OCI-LY1 (cell line): ENCODE measurements around the gene CDKN2B-AS1.

Experiments
- H2AFZ ChIP-seq: fragments of 200-600 bp; sonication (generic), shearing (Covaris generic); 2 replicates; pipeline ENCODE4 v1.6.0; 2014; ENCODE audit warnings: antibody characterized with exemption, mild to moderate bottlenecking, low read length
- H3F3A ChIP-seq: fragments of 200-600 bp; sonication (generic), shearing (Covaris generic); 2 replicates; pipeline ENCODE4 v1.6.0; 2014; ENCODE audit warnings: mild to moderate bottlenecking, antibody characterized with exemption, low read length, moderate library complexity; ENCODE audit not compliant: insufficient read depth
- H3K27ac ChIP-seq: fragments of 200-600 bp; sonication (generic); 2 replicates; pipeline ENCODE4 v1.5.1; 2014; ENCODE audit warnings: low read length, mixed run types, mild to moderate bottlenecking, low read depth; ENCODE audit not compliant: poor library complexity, severe bottlenecking
- H3K27me3 ChIP-seq: fragments of 200-600 bp; sonication (generic); 2 replicates; pipeline ENCODE4 v1.6.0; 2014; ENCODE audit warnings: antibody characterized with exemption, mild to moderate bottlenecking, low read length, moderate library complexity; ENCODE audit not compliant: insufficient read depth
- H3K36me3 ChIP-seq: fragments of 200-600 bp; sonication (generic); 2 replicates; pipeline ENCODE4 v1.6.1; 2014; ENCODE audit warnings: mild to moderate bottlenecking, antibody characterized with exemption, low read length, moderate library complexity, mixed read lengths; ENCODE audit not compliant: insufficient read depth
- H3K4me1 ChIP-seq: fragments of 200-600 bp; sonication (generic); 2 replicates; pipeline ENCODE4 v1.5.1; 2014; ENCODE audit warnings: mild to moderate bottlenecking, low read length, moderate library complexity; ENCODE audit not compliant: insufficient read depth, severe bottlenecking
- H3K4me2 ChIP-seq: fragments of 200-600 bp; sonication (generic), shearing (Covaris generic); 2 replicates; pipeline ENCODE4 v1.6.1; 2014; ENCODE audit warnings: low read length
- H3K4me3 ChIP-seq: fragments of 200-600 bp; sonication (generic); 2 replicates; pipeline ENCODE4 v1.5.1; 2014; ENCODE audit warnings: low read length, low read depth, mild to moderate bottlenecking, mixed read lengths; ENCODE audit not compliant: poor library complexity, severe bottlenecking
- H3K79me2 ChIP-seq: fragments of 200-600 bp; shearing (Covaris generic); 2 replicates; pipeline ENCODE4 v1.6.1; 2016; ENCODE audit warnings: mixed run types, low read length, mixed read lengths; ENCODE audit not compliant: insufficient read depth
- H3K9ac ChIP-seq: fragments of 200-600 bp; sonication (generic), shearing (Covaris generic); 2 replicates; pipeline ENCODE4 v1.6.1; 2014; ENCODE audit warnings: mild to moderate bottlenecking, low read length, mixed read lengths
- H3K9me2 ChIP-seq: fragments of 200-600 bp; sonication (generic), shearing (Covaris generic); 2 replicates; pipeline ENCODE4 v1.6.1; 2014; ENCODE audit warnings: low read depth, mild to moderate bottlenecking, low read length, mixed read lengths
- H3K9me3 ChIP-seq: fragments of 200-600 bp; shearing (Covaris generic); 2 replicates; pipeline ENCODE4 v1.6.1; 2014; ENCODE audit warnings: low read length, mixed read lengths
- H4K20me1 ChIP-seq: fragments of 200-600 bp; sonication (generic), shearing (Covaris generic); 2 replicates; pipeline ENCODE4 v1.6.0; 2016; ENCODE audit warnings: mild to moderate bottlenecking, low read length; ENCODE audit not compliant: insufficient read depth
- CTCF ChIP-seq: fragments of 200-600 bp; sonication (generic), shearing (Covaris generic); IDR thresholded peaks from 2 replicates; pipeline ENCODE4 v1.5.1; 2017; ENCODE audit warnings: mild to moderate bottlenecking, antibody characterized with exemption, low read length, moderate library complexity, mixed read lengths
- EZH2 ChIP-seq: fragments of 200-600 bp; sonication (generic), shearing (Covaris generic); IDR thresholded peaks from 2 replicates; pipeline ENCODE4 v1.8.0; 2017; ENCODE audit warnings: borderline replicate concordance, mixed run types, mild to moderate bottlenecking, antibody characterized with exemption, low read length, moderate library complexity, mixed read lengths

CDKN2B-AS1 gene

GRCh38 chr9:22103685-22104575 lies 109.3 kb downstream of the CDKN2B-AS1 start:
- no peaks in the 10 kb centered on the region for H3K9me2 ChIP-seq
- H3K9ac ChIP-seq = no peak overlapping the region
- no peaks in the 10 kb centered on the region for H3K79me2 ChIP-seq
- no peak overlapping the region for H3K27ac ChIP-seq
- no peaks in the 10 kb centered on the region for H3K36me3 ChIP-seq
- no peaks in the 10 kb centered on the region for H3K4me1 ChIP-seq
- no peaks in the 10 kb centered on the region for H3F3A ChIP-seq
- no peaks in the 10 kb centered on the region for H4K20me1 ChIP-seq
- no peaks in the 10 kb centered on the region for H3K9me3 ChIP-seq
- H3K27me3 ChIP-seq = no peaks in the 10 kb centered on the region
- H2AFZ ChIP-seq = no peak overlapping the region
- no peak overlapping the region for H3K4me2 ChIP-seq
- TF ChIP-seq EZH2 (no peak), CTCF (no peak)
- no peak overlapping the region for H3K4me3 ChIP-seq

- H3K4me1 ChIP-seq = no peaks in the 10 kb centered on the region
- no peaks in the 10 kb centered on the region for H3F3A ChIP-seq
- H3K9ac ChIP-seq = no peak overlapping the region
- H3K4me2 ChIP-seq = no peak overlapping the region
- no peak overlapping the region for H3K4me3 ChIP-seq
- no peaks in the 10 kb centered on the region for H3K9me3 ChIP-seq
- no peaks in the 10 kb centered on the region for H3K79me2 ChIP-seq
- no peaks in the 10 kb centered on the region for H4K20me1 ChIP-seq
- H3K36me3 ChIP-seq = no peaks in the 10 kb centered on the region
- no peak overlapping the region for H3K27ac ChIP-seq
- H3K27me3 ChIP-seq = no peaks in the 10 kb centered on the region
- H3K9me2 ChIP-seq = no peaks in the 10 kb centered on the region
- TF ChIP-seq EZH2 = no peak
- no peak for TF ChIP-seq CTCF
- no peak overlapping the region for H2AFZ ChIP-seq
These were observed 110.6 kb downstream of the CDKN2B-AS1 start for GRCh38 chr9:22105005-22105722.

DNA sequence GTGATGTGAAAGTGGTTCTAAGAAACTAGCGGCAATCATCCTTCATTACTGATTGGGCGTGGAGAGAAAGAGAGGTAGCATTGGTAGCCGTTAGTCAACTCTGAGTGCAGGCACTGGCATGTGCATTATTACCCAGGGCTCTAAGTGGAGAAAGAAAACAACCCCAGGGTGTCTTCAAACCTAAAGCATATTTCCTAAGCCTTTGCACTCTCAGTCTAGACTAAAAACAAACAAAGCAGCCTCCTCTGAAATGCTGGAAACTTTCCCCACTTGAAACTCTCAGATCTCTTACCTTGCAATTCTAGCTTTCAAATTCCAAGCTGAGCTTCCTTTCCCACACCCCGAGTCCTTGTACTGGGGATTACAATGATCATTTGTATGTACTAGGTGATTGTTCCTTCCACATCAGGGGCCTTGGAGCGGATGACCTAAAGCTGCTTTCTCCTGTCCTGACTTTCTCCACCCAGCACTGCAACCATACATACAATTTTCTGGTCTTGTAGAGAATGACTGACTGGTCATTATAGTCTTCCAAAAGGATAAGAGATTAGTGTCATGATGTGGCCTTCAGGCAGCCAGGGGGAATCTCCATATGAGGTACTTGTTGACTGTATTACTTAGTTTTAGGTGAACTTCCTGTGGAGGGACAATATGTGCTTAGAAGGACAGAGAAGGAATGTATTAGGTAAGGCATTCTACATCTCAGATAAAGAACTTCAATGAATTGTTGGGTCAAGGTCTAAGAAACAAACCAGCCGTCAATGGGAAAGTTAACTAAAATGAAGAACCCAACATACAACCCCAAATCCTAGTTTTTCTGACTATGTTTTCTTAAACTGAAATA lies 112.8 kb downstream of the CDKN2B-AS1 start:
- no peak overlapping the region for H2AFZ ChIP-seq
- H3K36me3 ChIP-seq = no peaks in the 10 kb centered on the region
- no peaks in the 10 kb centered on the region for H4K20me1 ChIP-seq
- no peaks in the 10 kb centered on the region for H3K4me1 ChIP-seq
- H3K9ac ChIP-seq = no peak overlapping the region
- H3K27me3 ChIP-seq = no peaks in the 10 kb centered on the region
- no peaks in the 10 kb centered on the region for H3K9me3 ChIP-seq
- no peak overlapping the region for H3K4me2 ChIP-seq
- no peak overlapping the region for H3K27ac ChIP-seq
- no peaks in the 10 kb centered on the region for H3F3A ChIP-seq
- H3K79me2 ChIP-seq = no peaks in the 10 kb centered on the region
- no peak overlapping the region for H3K4me3 ChIP-seq
- no peaks in the 10 kb centered on the region for H3K9me2 ChIP-seq
- no peak for TF ChIP-seq CTCF
